ENCODE data around the gene TTN. TPM values are rescaled to one million over a fixed set of nuclear protein-coding genes. Genes with fewer than 3 reads are reported as not detected.

The TTN gene
- total and polyA plus RNA-seq, 10 of the 15 experiments (the other 5 are each of a cell fraction or from before 2014, with no cell fraction given), result 0.15 to 9.0 (median 1.8) TPM

- FAIRE-seq (no peak), DNase-seq (ENCODE audit: low read depth, low spot score) (no peak), ATAC-seq (no peak)
- H3K9ac ChIP-seq (ENCODE audit: control insufficient read depth, insufficient read depth, low read length), result no peak overlapping the region
- no peak overlapping the region for H3K27ac ChIP-seq (ENCODE audit: control insufficient read depth, insufficient read depth)
- no peaks in the 10 kb centered on the region for H3K36me3 ChIP-seq (ENCODE audit: control insufficient read depth in 2 of 2, insufficient read depth in 2 of 2, low read length in 1 of 2)
- WGBS (ENCODE audit: insufficient coverage, insufficient replicate concordance, low lambda C conversion rate, missing lambda C conversion rate), result 61% methylated on average over 6 of the region's 6 CpGs
- H2AFZ ChIP-seq (ENCODE audit: control insufficient read depth, low read depth, low read length), result no peak overlapping the region
- in situ Hi-C loops (cut with MboI), result no loop called here
- H3K9me3 ChIP-seq (replicated peaks; ENCODE audit: control insufficient read depth, insufficient read depth, low read length), result no peaks in the 10 kb centered on the region
- POLR2A ChIA-PET, result no interaction called here
- no peak overlapping the region for H3K4me2 ChIP-seq (ENCODE audit: control insufficient read depth, insufficient read depth)
- H4K20me1 ChIP-seq (ENCODE audit: control insufficient read depth, insufficient read depth), result no peaks in the 10 kb centered on the region
- no peaks in the 10 kb centered on the region for H3K4me1 ChIP-seq (ENCODE audit: control insufficient read depth, insufficient read depth, low read length)
- no TSS peak for BruUV-seq (replicated peaks)
- TF ChIP-seq ZNF622 (IDR thresholded peaks at IDR 0.05), result no peak
- TF ChIP-seq BCL3 (IDR thresholded peaks at IDR 0.05; ENCODE audit: borderline replicate concordance, insufficient read depth, low read depth, low read length, poor library complexity, severe bottlenecking), result no peak
- no peak for TF ChIP-seq PAX5 (IDR thresholded peaks at IDR 0.05; ENCODE audit: borderline replicate concordance, low read depth, low read length)
- no peak for TF ChIP-seq USF2 (IDR thresholded peaks at IDR 0.05; ENCODE audit: borderline replicate concordance, low read depth, low read length)
- no peaks in the 10 kb centered on the region for H3K79me2 ChIP-seq (ENCODE audit: control insufficient read depth, insufficient read depth, low read length)
- H3K27me3 ChIP-seq (replicated peaks in 1 of 2; ENCODE audit: control insufficient read depth in 2 of 2, insufficient read depth in 2 of 2, low read length in 1 of 2), result no peaks in the 10 kb centered on the region
- RAD21 ChIA-PET (ENCODE audit: unreplicated experiment), result no interaction called here
- CTCF ChIA-PET, result interaction anchor here (2.5 kb wide), 1 partner anchor 15 kb away, joined by 8 read pairs; no protein-coding TSS in a partner anchor
- intact Hi-C loops (cut with micrococcal nuclease; ENCODE audit: unreplicated experiment), result no loop called here
- H3K4me3 ChIP-seq, result no peak overlapping the region
- SMC1A ChIA-PET (ENCODE audit: uncharacterized antibody, unreplicated experiment), result interaction anchor here (0.9 kb wide), 1 partner anchor 13 kb away, joined by 3 read pairs; no protein-coding TSS in a partner anchor
Measured at GRCh38 chr2:178715366-178715765, 91.9 kb downstream of the TTN start.

GRCh38 chr2:178707476-178707875 lies 99.7 kb downstream of the TTN start:
- H3K27me3 ChIP-seq (replicated peaks in 1 of 2; ENCODE audit: control insufficient read depth in 2 of 2, insufficient read depth in 2 of 2, low read length in 1 of 2), result no peaks in the 10 kb centered on the region
- H4K20me1 ChIP-seq (ENCODE audit: control insufficient read depth, insufficient read depth), result no peaks in the 10 kb centered on the region
- POLR2A ChIA-PET, result no interaction called here
- H3K4me3 ChIP-seq, result no peak overlapping the region
- H3K9ac ChIP-seq (ENCODE audit: control insufficient read depth, insufficient read depth, low read length), result no peak overlapping the region
- no peaks in the 10 kb centered on the region for H3K9me3 ChIP-seq (replicated peaks; ENCODE audit: control insufficient read depth, insufficient read depth, low read length)
- WGBS (ENCODE audit: insufficient coverage, insufficient replicate concordance, low lambda C conversion rate, missing lambda C conversion rate), result 53% methylated on average over 2 of the region's 2 CpGs
- ATAC-seq (no peak), FAIRE-seq (no peak), DNase-seq (ENCODE audit: low read depth, low spot score) (no peak)
- no peaks in the 10 kb centered on the region for H3K79me2 ChIP-seq (ENCODE audit: control insufficient read depth, insufficient read depth, low read length)
- no peak overlapping the region for H2AFZ ChIP-seq (ENCODE audit: control insufficient read depth, low read depth, low read length)
- H3K4me1 ChIP-seq (ENCODE audit: control insufficient read depth, insufficient read depth, low read length), result no peaks in the 10 kb centered on the region
- no peak overlapping the region for H3K4me2 ChIP-seq (ENCODE audit: control insufficient read depth, insufficient read depth)
- CTCF ChIA-PET, result interaction anchor here (1.5 kb wide), 1 partner anchor 15 kb away, joined by 4 read pairs; no protein-coding TSS in a partner anchor
- RAD21 ChIA-PET (ENCODE audit: unreplicated experiment), result no interaction called here
- SMC1A ChIA-PET (ENCODE audit: uncharacterized antibody, unreplicated experiment), result no interaction called here
- in situ Hi-C loops (cut with MboI), result no loop called here
- intact Hi-C loops (cut with micrococcal nuclease; ENCODE audit: unreplicated experiment), result no loop called here
- H3K27ac ChIP-seq (ENCODE audit: control insufficient read depth, insufficient read depth), result no peak overlapping the region
- H3K36me3 ChIP-seq (ENCODE audit: control insufficient read depth in 2 of 2, insufficient read depth in 2 of 2, low read length in 1 of 2), result no peaks in the 10 kb centered on the region
- BruUV-seq (replicated peaks), result no TSS peak
- TF ChIP-seq KLF5 (IDR thresholded peaks at IDR 0.05; ENCODE audit: partially characterized antibody), result no peak
- TF ChIP-seq WRNIP1 (IDR thresholded peaks at IDR 0.05; ENCODE audit: borderline replicate concordance, low read depth, low read length), result no peak
- TF ChIP-seq CREB1 (IDR thresholded peaks at IDR 0.05; ENCODE audit: low read depth), result no peak
- TF ChIP-seq MTA3 (IDR thresholded peaks at IDR 0.05; ENCODE audit: borderline replicate concordance, low read length), result no peak
- TF ChIP-seq ZNF24 (IDR thresholded peaks at IDR 0.05), result no peak
- no peak for TF ChIP-seq SKIL (IDR thresholded peaks at IDR 0.05; ENCODE audit: low read depth, poor library complexity, severe bottlenecking)
- TF ChIP-seq LARP7 (IDR thresholded peaks at IDR 0.05), result no peak
- no peak for TF ChIP-seq MEF2A (IDR thresholded peaks at IDR 0.05; ENCODE audit: insufficient read depth, low read depth, low read length)
- TF ChIP-seq TAF1 (IDR thresholded peaks at IDR 0.05; ENCODE audit: borderline replicate concordance, low read depth, low read length), result no peak
- no peak for TF ChIP-seq SPI1 (IDR thresholded peaks at IDR 0.05; ENCODE audit: borderline replicate concordance, insufficient read depth, low read depth, low read length)
- no peak for TF ChIP-seq PML (IDR thresholded peaks at IDR 0.05; ENCODE audit: low read length)

Data from GM12878 (cell line).